ENCODE data around the gene GJE1.

The GJE1 gene

GRCh38 chr6:142183351-142183750 lies 50.6 kb downstream of the GJE1 start:
- no peaks in the 10 kb centered on the region for H3K27me3 ChIP-seq (ENCODE audit: insufficient read depth, low read length)
- H4K20me1 ChIP-seq (ENCODE audit: insufficient read depth, low read length): no peaks in the 10 kb centered on the region
- no peaks in the 10 kb centered on the region for H3K79me2 ChIP-seq (ENCODE audit: insufficient read depth, low read length)
- no peak overlapping the region for H3K27ac ChIP-seq (ENCODE audit: low read depth, low read length, poor library complexity, severe bottlenecking)
- H3K9me2 ChIP-seq (ENCODE audit: low read depth, low read length): no peaks in the 10 kb centered on the region
- H3K9me3 ChIP-seq (ENCODE audit: low read length): no peaks in the 10 kb centered on the region
- no peak overlapping the region for H3K4me2 ChIP-seq (ENCODE audit: low read length)
- H3K9ac ChIP-seq (ENCODE audit: low read length): no peak overlapping the region
- H3K4me3 ChIP-seq (ENCODE audit: low read depth, low read length, poor library complexity, severe bottlenecking): no peak overlapping the region
- no peaks in the 10 kb centered on the region for H3K4me1 ChIP-seq (ENCODE audit: insufficient read depth, low read length, severe bottlenecking)
- no peak overlapping the region for H2AFZ ChIP-seq (ENCODE audit: low read length)
- peaks cover 12% of the 10 kb centered on the region; the same call in 1 of the 2 replicates for H3K36me3 ChIP-seq (ENCODE audit: insufficient read depth, low read length)
- TF ChIP-seq CTCF (IDR thresholded peaks at IDR 0.05; ENCODE audit: low read length) (no peak), EZH2 (IDR thresholded peaks at IDR 0.05; ENCODE audit: borderline replicate concordance, low read length) (no peak)
- H3F3A ChIP-seq (ENCODE audit: insufficient read depth, low read length): no peaks in the 10 kb centered on the region

- TF ChIP-seq CTCF (IDR thresholded peaks at IDR 0.05; ENCODE audit: low read length) (no peak), EZH2 (IDR thresholded peaks at IDR 0.05; ENCODE audit: borderline replicate concordance, low read length) (no peak)
- no peaks in the 10 kb centered on the region for H3K79me2 ChIP-seq (ENCODE audit: insufficient read depth, low read length)
Observed at GRCh38 chr6:142184307-142184706, 51.6 kb downstream of the GJE1 start.

More at GRCh38 chr6:142184307-142184706, 51.6 kb downstream of the GJE1 start:
- H3K4me3 ChIP-seq (ENCODE audit: low read depth, low read length, poor library complexity, severe bottlenecking): no peak overlapping the region
- H3K27me3 ChIP-seq (ENCODE audit: insufficient read depth, low read length): no peaks in the 10 kb centered on the region
- H3K4me1 ChIP-seq (ENCODE audit: insufficient read depth, low read length, severe bottlenecking): no peaks in the 10 kb centered on the region
- no peak overlapping the region for H3K27ac ChIP-seq (ENCODE audit: low read depth, low read length, poor library complexity, severe bottlenecking)
- H2AFZ ChIP-seq (ENCODE audit: low read length): no peak overlapping the region
- H3K36me3 ChIP-seq (ENCODE audit: insufficient read depth, low read length): peaks cover 15% of the 10 kb centered on the region; the same call in 1 of the 2 replicates
- H3K4me2 ChIP-seq (ENCODE audit: low read length): no peak overlapping the region
- no peaks in the 10 kb centered on the region for H3K9me2 ChIP-seq (ENCODE audit: low read depth, low read length)
- no peaks in the 10 kb centered on the region for H3F3A ChIP-seq (ENCODE audit: insufficient read depth, low read length)
- H4K20me1 ChIP-seq (ENCODE audit: insufficient read depth, low read length): no peaks in the 10 kb centered on the region
- H3K9me3 ChIP-seq (ENCODE audit: low read length): no peaks in the 10 kb centered on the region
- H3K9ac ChIP-seq (ENCODE audit: low read length): no peak overlapping the region

Measured in OCI-LY1 (cell line).